ENCODE measurements around the gene DIP2C. TPM values are rescaled to one million over a fixed set of nuclear protein-coding genes. Genes with fewer than 3 reads are reported as not detected.

DIP2C gene
- total and polyA plus RNA-seq, 2 donors from 2014 or later, result 6.2 to 22.6 TPM

- Histone ChIP-seq H3K4me3 (ENCODE audit: low read length in 3 of 3) (no peak overlapping the region), H3K27me3 (ENCODE audit: control insufficient read depth, insufficient read depth, low read length) (no peaks in the 10 kb centered on the region), H3K4me1 (ENCODE audit: control insufficient read depth in 2 of 3, insufficient read depth in 2 of 3, low read depth in 1 of 3, low read length in 3 of 3) (no peaks in the 10 kb centered on the region), H3K9me3 (ENCODE audit: control insufficient read depth in 2 of 3, insufficient read depth in 1 of 3, low read length in 3 of 3) (peaks cover 0 to 12% (median 4%) of the 10 kb centered on the region in 3 donors), H3K9ac (ENCODE audit: low read length in 3 of 3) (no peak overlapping the region), H3K36me3 (ENCODE audit: control insufficient read depth in 2 of 3, insufficient read depth in 3 of 3, low read length in 3 of 3) (no peaks in the 10 kb centered on the region), H3K27ac (ENCODE audit: low read depth in 2 of 2, low read length in 2 of 2) (no peak overlapping the region)
- TF ChIP-seq CTCF (IDR thresholded peaks at IDR 0.05; ENCODE audit: borderline replicate concordance, extremely low read depth, insufficient read depth), result no peak
- FAIRE-seq (no peak), DNase-seq (no peak)
- intact Hi-C loops (cut with DNase I), result no loop called here
Measured at GRCh38 chr10:712575-712974, 23.1 kb upstream of the DIP2C start.

- Histone ChIP-seq H3K9ac (ENCODE audit: low read length in 3 of 3) (no peak overlapping the region), H3K4me3 (ENCODE audit: low read length in 3 of 3) (no peak overlapping the region), H3K4me1 (ENCODE audit: control insufficient read depth in 2 of 3, insufficient read depth in 2 of 3, low read depth in 1 of 3, low read length in 3 of 3) (no peaks in the 10 kb centered on the region), H3K36me3 (ENCODE audit: control insufficient read depth in 2 of 3, insufficient read depth in 3 of 3, low read length in 3 of 3) (no peaks in the 10 kb centered on the region), H3K27me3 (ENCODE audit: control insufficient read depth, insufficient read depth, low read length) (no peaks in the 10 kb centered on the region), H3K9me3 (ENCODE audit: control insufficient read depth in 2 of 3, insufficient read depth in 1 of 3, low read length in 3 of 3) (peaks cover 0 to 12% (median 4%) of the 10 kb centered on the region in 3 donors), H3K27ac (ENCODE audit: low read depth in 2 of 2, low read length in 2 of 2) (no peak overlapping the region)
- intact Hi-C loops (cut with DNase I), result no loop called here
- FAIRE-seq, result no peak
- DNase-seq, result no peak
- no peak for TF ChIP-seq CTCF (IDR thresholded peaks at IDR 0.05; ENCODE audit: borderline replicate concordance, extremely low read depth, insufficient read depth)
Measured at GRCh38 chr10:712089-712488, 22.6 kb upstream of the DIP2C start.

- Histone ChIP-seq H3K27me3 (ENCODE audit: control insufficient read depth, insufficient read depth, low read length) (no peaks in the 10 kb centered on the region), H3K9ac (ENCODE audit: low read length in 3 of 3) (no peak overlapping the region), H3K4me3 (ENCODE audit: low read length in 3 of 3) (no peak overlapping the region), H3K4me1 (ENCODE audit: control insufficient read depth in 2 of 3, insufficient read depth in 2 of 3, low read depth in 1 of 3, low read length in 3 of 3) (no peaks in the 10 kb centered on the region), H3K36me3 (ENCODE audit: control insufficient read depth in 2 of 3, insufficient read depth in 3 of 3, low read length in 3 of 3) (no peaks in the 10 kb centered on the region), H3K27ac (ENCODE audit: low read depth in 2 of 2, low read length in 2 of 2) (no peak overlapping the region), H3K9me3 (ENCODE audit: control insufficient read depth in 2 of 3, insufficient read depth in 1 of 3, low read length in 3 of 3) (no peaks in the 10 kb centered on the region)
- no peak for TF ChIP-seq CTCF (IDR thresholded peaks at IDR 0.05; ENCODE audit: borderline replicate concordance, extremely low read depth, insufficient read depth)
- intact Hi-C loops (cut with DNase I), result no loop called here
- DNase-seq (no peak), FAIRE-seq (no peak)
Measured at GRCh38 chr10:707861-708260, 18.4 kb upstream of the DIP2C start.

GRCh38 chr10:707456-707855 lies 18.0 kb upstream of the DIP2C start:
- no peak overlapping the region for H3K9ac ChIP-seq (ENCODE audit: low read length in 3 of 3)
- H3K27me3 ChIP-seq (ENCODE audit: control insufficient read depth, insufficient read depth, low read length), result no peaks in the 10 kb centered on the region
- no peak for TF ChIP-seq CTCF (IDR thresholded peaks at IDR 0.05; ENCODE audit: borderline replicate concordance, extremely low read depth, insufficient read depth)
- H3K9me3 ChIP-seq (ENCODE audit: control insufficient read depth in 2 of 3, insufficient read depth in 1 of 3, low read length in 3 of 3), result no peaks in the 10 kb centered on the region
- no peaks in the 10 kb centered on the region for H3K4me1 ChIP-seq (ENCODE audit: control insufficient read depth in 2 of 3, insufficient read depth in 2 of 3, low read depth in 1 of 3, low read length in 3 of 3)
- intact Hi-C loops (cut with DNase I), result no loop called here
- FAIRE-seq, result no peak
- H3K4me3 ChIP-seq (ENCODE audit: low read length in 3 of 3), result no peak overlapping the region
- no peak overlapping the region for H3K27ac ChIP-seq (ENCODE audit: low read depth in 2 of 2, low read length in 2 of 2)
- no peaks in the 10 kb centered on the region for H3K36me3 ChIP-seq (ENCODE audit: control insufficient read depth in 2 of 3, insufficient read depth in 3 of 3, low read length in 3 of 3)
- DNase-seq, result no peak

Measured in kidney (tissue), 14 donors.